ENCODE results near the gene DNAH3.

GRCh38 chr16:21069986-21070385, 80.7 kb downstream of the DNAH3 start:
- TF ChIP-seq CTCF (IDR thresholded peaks at IDR 0.05; ENCODE audit: low read depth, low read length) = no peak
- TF ChIP-seq EZH2phosphoT487 (IDR thresholded peaks at IDR 0.05; ENCODE audit: low read depth) = no peak
